Right renal cortex interstitium (tissue), 3 donors: Measurements from ENCODE around the gene TXNRD1. TPM values are rescaled to one million over a fixed set of nuclear protein-coding genes. Genes with fewer than 3 reads are reported as not detected.
"Not testable (repeated sequence)": the region's sequence is repeated elsewhere in the genome, so short reads cannot be mapped to it uniquely, and the experiment has no call there.

Experiments
- DNase-seq, 3 donors: peaks; one replicate each; pipeline ENCODE4 v3.0.0-alpha.2; 2013; ENCODE audit warnings: low read depth in 3 of 3, low spot score in 2 of 3
- polyA plus RNA-seq, 3 donors: library from polyadenylated mRNA; unstranded; fragments of 120-200 nt; gene quantifications; one replicate each; pipeline ENCODE4 v1.2.1, GENCODE V29; 2013; ENCODE audit not compliant: insufficient read length in 3 of 3

The TXNRD1 gene
- polyA plus RNA-seq, 3 donors, result 70.1 to 72.2 (median 71.8) TPM

- no peak for DNase-seq
Measured at GRCh38 chr12:104232609-104233280, 17.2 kb downstream of the TXNRD1 start.

DNA sequence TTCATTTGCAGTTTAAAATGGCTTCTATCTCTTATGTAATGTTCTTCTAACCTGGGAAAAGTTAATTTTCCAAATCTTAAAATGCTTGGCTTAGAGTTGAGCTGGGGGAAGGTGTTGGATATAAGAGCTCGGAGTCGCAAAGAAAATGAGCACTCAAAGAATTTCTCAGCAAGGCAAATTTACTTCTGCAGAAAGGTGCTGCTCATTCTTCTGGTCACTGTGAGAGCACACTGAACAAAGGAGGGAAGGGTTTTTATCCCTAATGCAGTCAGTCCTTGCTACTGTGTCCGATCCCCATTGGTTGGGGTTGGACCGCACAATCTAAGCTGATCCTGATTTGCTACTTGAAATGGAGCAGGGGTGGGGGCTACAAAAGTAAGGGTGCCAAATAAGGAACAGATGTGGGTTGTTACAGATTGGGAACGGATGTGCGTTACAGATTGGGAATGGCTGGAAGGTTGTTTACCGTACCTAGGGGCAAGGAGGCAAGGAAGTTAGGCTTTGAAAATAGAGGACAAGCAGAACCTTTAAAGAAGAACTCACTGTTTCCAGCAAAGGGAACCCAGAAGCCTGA lies 19.4 kb downstream of the TXNRD1 start:
- no peak for DNase-seq

GRCh38 chr12:104237930-104238329 lies 22.4 kb downstream of the TXNRD1 start:
- DNase-seq, result no peak

DNA sequence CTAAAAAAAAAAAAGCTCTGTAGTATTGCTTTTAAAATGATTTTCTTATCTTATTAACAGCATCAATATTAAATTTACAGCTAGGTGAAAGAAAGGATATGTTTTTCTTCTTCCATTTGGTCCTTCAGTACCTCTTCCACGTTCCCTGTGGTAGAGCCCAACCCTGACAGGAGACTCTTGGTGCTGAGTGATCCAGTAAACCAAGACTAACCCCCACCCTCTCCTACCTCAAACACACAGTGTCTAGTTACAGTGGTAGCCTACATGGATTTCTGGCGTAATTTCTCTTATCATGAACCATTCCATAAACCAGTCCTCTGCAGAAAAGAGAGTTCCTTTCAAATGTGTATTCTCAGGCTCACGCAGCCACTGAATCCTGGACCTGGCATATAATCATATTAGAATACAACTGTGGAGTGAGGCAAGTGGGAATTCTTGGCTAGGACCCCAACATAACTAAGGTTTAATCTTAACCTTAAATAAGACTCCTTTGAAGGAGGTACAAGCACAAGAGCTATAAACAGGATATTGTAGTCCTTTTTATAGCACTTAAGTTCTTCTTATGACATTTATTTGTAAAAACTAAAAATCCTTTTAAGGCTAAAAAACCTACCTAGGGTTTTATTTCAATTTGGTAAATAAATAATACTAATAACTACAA lies 27.1 kb downstream of the TXNRD1 start:
- DNase-seq, result no peak

- no peak for DNase-seq
Measured at GRCh38 chr12:104243551-104243950, 28.0 kb downstream of the TXNRD1 start.

GRCh38 chr12:104243971-104244370 lies 28.4 kb downstream of the TXNRD1 start:
- DNase-seq, result no peak

GRCh38 chr12:104247698-104248097 lies 32.1 kb downstream of the TXNRD1 start:
- DNase-seq, result no peak

- DNase-seq, result no peak
Measured at GRCh38 chr12:104248444-104248843, 32.9 kb downstream of the TXNRD1 start.

- no peak for DNase-seq
Measured at GRCh38 chr12:104249017-104249416, 33.4 kb downstream of the TXNRD1 start.

- no peak for DNase-seq
Measured at GRCh38 chr12:104249898-104250297, 34.3 kb downstream of the TXNRD1 start.

- no peak for DNase-seq
Measured at GRCh38 chr12:104250366-104251125, 35.0 kb downstream of the TXNRD1 start.

DNA sequence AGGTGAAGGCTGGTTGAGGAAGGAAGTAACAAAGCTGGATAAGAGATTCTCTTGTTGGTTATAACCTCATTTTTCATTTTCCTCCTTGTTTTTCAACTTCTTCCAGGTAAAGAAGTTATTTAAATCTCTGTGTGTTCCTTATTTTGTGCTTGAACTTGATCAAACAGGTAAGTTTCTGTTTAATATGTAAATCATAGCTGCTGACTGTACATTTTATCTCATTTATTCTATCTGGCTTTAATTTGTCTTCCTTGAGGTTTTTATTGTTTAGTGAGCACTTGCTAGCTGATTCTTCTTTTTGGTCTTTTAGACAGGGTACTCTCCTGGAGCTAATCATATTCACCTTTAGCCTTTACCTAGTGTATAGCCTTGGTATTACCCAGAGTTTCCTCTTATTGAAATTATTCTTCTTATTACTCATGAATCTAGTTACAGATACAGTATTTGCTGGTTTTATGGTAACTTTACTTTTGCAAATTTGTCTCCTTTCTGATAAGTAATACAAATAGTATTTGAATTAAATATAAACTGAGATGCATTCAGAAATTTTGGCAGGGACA lies 42.4 kb downstream of the TXNRD1 start:
- no peak for DNase-seq

DNA sequence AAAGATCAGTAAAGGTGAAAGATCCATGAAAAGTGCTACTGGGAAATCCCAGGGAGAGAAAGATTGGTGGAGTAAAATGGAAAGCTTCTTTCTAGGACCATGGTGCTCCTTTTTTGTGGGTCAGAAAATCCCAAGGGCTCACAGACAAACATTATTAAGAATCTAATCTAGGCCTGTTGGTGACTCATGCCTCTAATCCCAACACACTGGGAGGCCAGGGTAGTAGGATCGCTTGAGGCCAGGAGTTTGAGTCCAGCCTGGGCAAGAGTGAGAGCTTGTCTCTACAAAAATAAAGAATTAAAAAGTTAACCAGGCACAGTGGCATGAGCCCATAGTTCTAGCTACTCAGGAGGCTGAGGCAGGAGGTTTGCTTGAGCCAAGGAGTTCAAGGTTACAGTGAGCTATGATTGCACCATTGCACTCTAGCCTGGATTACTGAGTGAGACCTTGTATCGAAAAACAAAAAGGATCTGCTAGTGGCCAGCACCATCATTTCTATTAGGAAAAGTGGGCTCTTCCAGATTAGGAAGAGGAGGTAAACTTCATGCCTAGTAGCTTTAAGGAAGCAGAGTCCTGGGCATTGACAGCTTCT lies 43.0 kb downstream of the TXNRD1 start:
- DNase-seq, result no peak

DNA sequence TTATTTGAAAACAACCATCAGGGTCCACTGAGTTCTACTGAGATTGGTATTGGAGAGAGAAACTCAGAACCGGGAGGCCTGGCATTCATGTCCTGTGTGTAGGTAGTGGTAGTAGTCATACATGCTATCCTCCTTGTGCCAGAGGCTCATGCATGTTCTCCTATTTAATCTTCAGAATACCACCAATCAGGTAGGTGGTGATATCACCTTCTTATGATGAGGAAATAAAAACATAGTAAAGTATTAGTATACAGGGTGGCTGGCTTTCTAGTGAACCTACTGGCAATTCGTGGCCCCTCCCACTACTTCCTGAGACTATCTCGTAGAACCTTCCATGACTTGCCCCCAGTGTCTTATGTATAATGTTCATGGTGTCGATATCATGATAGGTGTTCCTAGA lies 47.4 kb downstream of the TXNRD1 start:
- DNase-seq, result no peak

DNA sequence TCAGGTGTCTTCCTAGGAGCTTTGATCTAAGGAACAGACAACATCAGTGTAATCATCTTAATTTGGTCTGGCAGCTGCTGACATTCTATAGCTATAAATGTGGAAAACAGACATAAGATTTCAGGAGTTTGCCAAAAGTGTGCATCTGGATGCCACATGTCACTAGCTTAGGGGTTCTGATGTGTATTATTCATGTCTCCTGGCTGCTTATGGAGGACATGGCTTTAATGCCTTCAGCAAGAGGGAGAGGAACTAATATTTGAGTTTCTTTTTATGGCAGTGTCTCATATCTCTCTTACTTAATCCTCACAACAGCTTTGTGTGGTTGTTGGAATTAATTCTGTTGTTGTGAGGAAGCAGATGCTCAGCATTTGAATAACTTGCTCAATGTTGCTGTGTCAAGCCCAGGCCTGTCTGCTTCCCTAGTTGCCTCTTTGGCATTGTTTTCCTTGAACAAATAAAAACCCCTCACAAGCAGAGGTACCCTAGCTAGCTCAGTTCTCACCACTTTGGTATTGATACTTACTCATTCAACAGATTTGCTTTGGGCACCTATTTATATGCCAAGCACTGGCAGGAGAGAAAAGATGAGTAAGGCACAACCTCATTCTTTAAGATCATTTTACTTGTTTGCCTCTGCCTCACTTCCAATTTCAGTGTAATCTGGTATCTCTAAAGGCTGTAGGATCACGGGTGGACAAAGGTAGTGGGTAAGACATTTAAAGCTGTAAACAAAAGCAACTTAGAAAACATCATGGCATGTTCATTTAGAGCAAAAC lies 48.2 kb downstream of the TXNRD1 start:
- no peak for DNase-seq

DNA sequence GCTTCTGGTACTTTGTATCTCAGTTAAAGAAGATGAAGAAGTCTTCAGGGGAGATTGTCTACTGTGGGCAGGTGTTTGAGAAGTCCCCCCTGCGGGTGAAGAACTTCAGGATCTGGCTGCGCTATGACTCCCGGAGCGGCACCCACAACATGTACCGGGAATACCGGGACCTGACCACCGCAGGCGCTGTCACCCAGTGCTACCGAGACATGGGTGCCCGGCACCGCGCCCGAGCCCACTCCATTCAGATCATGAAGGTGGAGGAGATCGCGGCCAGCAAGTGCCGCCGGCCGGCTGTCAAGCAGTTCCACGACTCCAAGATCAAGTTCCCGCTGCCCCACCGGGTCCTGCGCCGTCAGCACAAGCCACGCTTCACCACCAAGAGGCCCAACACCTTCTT lies 49.9 kb downstream of the TXNRD1 start:
- DNase-seq, result not testable (repeated sequence)

- DNase-seq, result no peak
Measured at GRCh38 chr12:104272938-104273337, 57.4 kb downstream of the TXNRD1 start.

DNA sequence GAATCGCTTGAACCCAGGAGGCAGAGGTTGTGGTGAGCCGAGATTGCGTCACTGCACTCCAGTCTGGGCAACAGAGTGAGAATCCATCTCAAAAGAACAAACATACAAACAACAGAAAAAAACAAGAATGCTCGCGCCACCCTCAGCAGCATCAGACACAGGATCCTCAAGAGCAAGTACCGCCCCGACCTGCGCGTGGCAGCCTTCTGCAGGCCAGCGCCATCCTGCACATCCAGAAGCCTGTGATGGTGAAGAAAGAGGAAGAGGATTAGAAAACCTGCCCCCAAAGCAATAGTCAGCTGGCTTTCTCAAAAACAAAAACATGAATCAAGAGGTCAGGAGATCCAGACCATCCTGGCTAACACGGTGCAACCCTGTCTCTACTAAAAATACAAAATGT lies 57.9 kb downstream of the TXNRD1 start:
- DNase-seq, result no peak

DNA sequence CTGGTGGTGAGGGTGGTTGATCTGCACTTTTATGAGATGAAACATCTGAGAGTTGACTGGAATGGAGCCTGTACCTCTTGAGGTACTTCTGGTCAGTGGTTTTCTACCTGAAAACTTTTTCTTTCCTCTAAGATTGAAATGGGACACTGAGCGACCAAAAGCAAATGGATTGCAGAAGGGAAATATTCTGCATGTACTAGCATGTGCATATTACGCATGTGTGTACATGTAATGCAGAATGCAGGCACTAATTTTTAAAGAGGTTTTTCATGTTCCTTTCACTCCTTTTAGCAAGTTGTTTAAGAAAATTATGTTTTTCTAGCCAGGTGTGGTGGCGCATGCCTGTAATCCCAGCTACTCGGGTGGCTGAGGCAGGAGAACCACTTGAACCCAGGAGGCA lies 59.2 kb downstream of the TXNRD1 start:
- no peak for DNase-seq

DNA sequence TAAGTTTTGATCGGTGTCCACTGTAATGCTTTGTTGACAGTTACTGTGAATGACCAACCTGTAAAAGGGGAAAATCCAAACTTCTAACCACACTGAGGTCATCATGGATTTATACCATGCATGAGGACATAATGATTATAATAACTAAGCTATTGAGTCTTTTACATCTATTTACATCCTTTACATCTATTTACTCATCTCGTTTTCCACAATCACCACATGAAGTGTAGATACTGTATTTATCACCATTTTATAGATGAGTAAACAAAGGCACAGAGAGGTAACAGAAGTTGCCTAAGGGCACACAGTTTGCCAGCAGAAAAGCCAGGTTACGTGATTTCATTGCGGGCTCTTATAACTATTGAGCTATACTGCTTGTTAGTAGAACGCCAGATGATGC lies 60.1 kb downstream of the TXNRD1 start:
- no peak for DNase-seq
